Ovary (tissue), 9 donors: Measurements from ENCODE around the gene CST3. TPM values are rescaled to one million over a fixed set of nuclear protein-coding genes. Genes with fewer than 3 reads are reported as not detected.

Source experiments
- DNase-seq, 5 donors: peaks; one replicate each; pipeline ENCODE4 v3.0.0-alpha.2; 2019 to 2020
- H3K27ac ChIP-seq, 2 donors: fragments of 200-600 bp; one replicate each; pipeline versions ENCODE4 v1.5.1 to v1.8.0; 2019 to 2022
- H3K27me3 ChIP-seq: fragments of 200-600 bp; one replicate; pipeline ENCODE4 v1.8.0; 2022
- H3K36me3 ChIP-seq: fragments of 200-600 bp; sonication (generic); one replicate; pipeline ENCODE4 v1.5.1; 2019
- H3K4me1 ChIP-seq: one replicate; pipeline ENCODE4 v1.8.1; 2013; ENCODE audit warnings: mild to moderate bottlenecking, moderate library complexity; ENCODE audit not compliant: insufficient read depth
- H3K4me3 ChIP-seq: fragments of 200-600 bp; sonication (generic); one replicate; pipeline ENCODE4 v1.5.1; 2017
- H3K9me3 ChIP-seq, 2 donors: fragments of 200-600 bp in 1 of 2; sonication (generic) in 1 of 2; one replicate each; pipeline versions ENCODE4 v1.5.1 to v1.8.1; 2013 to 2019; ENCODE audit warnings: mild to moderate bottlenecking in 1 of 2, moderate library complexity in 1 of 2
- EP300 ChIP-seq: sonication (generic); formaldehyde crosslinking; IDR thresholded peaks from one replicate; pipeline ENCODE4 v1.6.1; 2017; ENCODE audit warnings: antibody characterized with exemption
- POLR2A ChIP-seq: fragments of 450-650 bp; IDR thresholded peaks from one replicate; pipeline ENCODE4 v1.6.1; 2017; ENCODE audit warnings: antibody characterized with exemption, mild to moderate bottlenecking, moderate library complexity
- WGBS, 3 donors: extraction: QIAGEN DNeasy Blood & Tissue Kit in 1 of 3; methylation state at CpG; one replicate each; pipeline versions ENCODE4 v1.1.5 to v1.1.7; 2013 to 2017; 5-methylcytosine and 5-hydroxymethylcytosine counted together
- intact Hi-C, 4 donors: fragments of 100-400 bp; cut with DNase I; formaldehyde crosslinking; loops; one replicate each; pipeline versions ENCODE4 v1.11.0 to v1.15.1; 2022 to 2023
- polyA plus RNA-seq, 2 donors: library from polyadenylated mRNA; stranded (reverse); fragments of 200-250 nt in 1 of 2; fragments of 350-450 nt in 1 of 2; fragmentation: Illumina TruSeq in 1 of 2; extraction: RNeasy Lipid Tissue Mini Kit (QIAGEN cat#74804) in 1 of 2; gene quantifications; one replicate each; pipeline ENCODE4 v1.2.3, GENCODE V29; 2013 to 2014
- total RNA-seq, 7 donors: library from RNA; depleted of rRNA in 2 of 7; stranded (reverse); fragments of >200 nt in 2 of 7; fragmentation: NEBNext Ultra II Directional in 3 of 7; extraction: Animal tissue kit (Norgen Biotek cat#: 25700) in 3 of 7; gene quantifications; one replicate each; pipeline versions ENCODE4 v1.1.0 to v1.2.4, GENCODE V29; 2016 to 2023
- TF ChIP-seq, protein P1 (sequence below), 3 donors: fragments of 450-650 bp in 2 of 3; fragments of 200-600 bp in 1 of 3; IDR thresholded peaks; one replicate each; pipeline versions ENCODE4 v1.5.1 to v1.8.0; 2016 to 2022; ENCODE audit warnings: antibody characterized with exemption in 3 of 3, mild to moderate bottlenecking in 1 of 3
- donor health status: DM: no; HTN: no; CAD: no; lungs with moderate emphysema.
- donor health status: DM: no; HTN: no; CAD: no.
- donor health status: Bipolar disorder and iron deficiency.
- donor health status: DM: yes; HTN: yes; CAD: no.
- donor health status: DM: no; HTN: no; CAD: no.
- donor health status: DM: yes; HTN: yes; CAD: no.

The CST3 gene
- total and polyA plus RNA-seq, 9 donors = 317 to 889 (median 404) TPM

DNA sequence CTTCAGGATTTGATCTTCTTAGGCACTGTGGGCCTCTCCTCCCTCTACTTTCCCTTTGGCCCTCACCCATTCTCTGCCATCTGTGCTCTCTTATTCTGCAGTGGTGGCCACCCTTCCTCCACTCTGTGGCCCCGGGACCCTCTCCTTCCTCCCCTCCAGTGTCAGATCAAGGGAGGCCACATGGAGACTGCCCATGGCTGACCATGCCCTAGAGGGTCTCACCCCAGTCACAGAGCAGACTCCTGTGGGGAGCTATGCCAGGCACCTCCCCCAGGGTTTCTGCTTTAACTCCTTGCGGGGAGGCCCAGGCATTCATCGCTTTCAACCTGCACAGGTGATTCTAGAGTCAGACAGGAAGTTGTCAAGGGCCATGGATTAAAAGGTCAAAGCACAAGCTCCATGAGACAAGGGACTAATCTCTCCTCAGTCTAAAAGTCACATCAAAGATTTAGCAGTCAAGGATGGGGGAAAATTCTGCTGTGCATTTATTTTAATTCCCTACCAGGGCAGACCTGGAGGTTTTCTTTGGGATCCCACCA lies 15.7 kb upstream of the CST3 start:
- TF ChIP-seq EP300 (no peak), POLR2A (no peak)
- TF ChIP-seq, protein P1, sequence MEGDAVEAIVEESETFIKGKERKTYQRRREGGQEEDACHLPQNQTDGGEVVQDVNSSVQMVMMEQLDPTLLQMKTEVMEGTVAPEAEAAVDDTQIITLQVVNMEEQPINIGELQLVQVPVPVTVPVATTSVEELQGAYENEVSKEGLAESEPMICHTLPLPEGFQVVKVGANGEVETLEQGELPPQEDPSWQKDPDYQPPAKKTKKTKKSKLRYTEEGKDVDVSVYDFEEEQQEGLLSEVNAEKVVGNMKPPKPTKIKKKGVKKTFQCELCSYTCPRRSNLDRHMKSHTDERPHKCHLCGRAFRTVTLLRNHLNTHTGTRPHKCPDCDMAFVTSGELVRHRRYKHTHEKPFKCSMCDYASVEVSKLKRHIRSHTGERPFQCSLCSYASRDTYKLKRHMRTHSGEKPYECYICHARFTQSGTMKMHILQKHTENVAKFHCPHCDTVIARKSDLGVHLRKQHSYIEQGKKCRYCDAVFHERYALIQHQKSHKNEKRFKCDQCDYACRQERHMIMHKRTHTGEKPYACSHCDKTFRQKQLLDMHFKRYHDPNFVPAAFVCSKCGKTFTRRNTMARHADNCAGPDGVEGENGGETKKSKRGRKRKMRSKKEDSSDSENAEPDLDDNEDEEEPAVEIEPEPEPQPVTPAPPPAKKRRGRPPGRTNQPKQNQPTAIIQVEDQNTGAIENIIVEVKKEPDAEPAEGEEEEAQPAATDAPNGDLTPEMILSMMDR (IDR thresholded peaks at IDR 0.05) = no peak
- Histone ChIP-seq H3K27ac (no peak overlapping the region), H3K27me3 (no peaks in the 10 kb centered on the region), H3K9me3 (no peaks in the 10 kb centered on the region), H3K4me1 (peaks cover 8% of the 10 kb centered on the region), H3K4me3 (no peak overlapping the region), H3K36me3 (no peaks in the 10 kb centered on the region)
- 86 to 91% (median 91%) methylated on average over 3 of the region's 3 CpGs for WGBS, 3 donors
- no peak for DNase-seq
- intact Hi-C loops = no loop called here

DNA sequence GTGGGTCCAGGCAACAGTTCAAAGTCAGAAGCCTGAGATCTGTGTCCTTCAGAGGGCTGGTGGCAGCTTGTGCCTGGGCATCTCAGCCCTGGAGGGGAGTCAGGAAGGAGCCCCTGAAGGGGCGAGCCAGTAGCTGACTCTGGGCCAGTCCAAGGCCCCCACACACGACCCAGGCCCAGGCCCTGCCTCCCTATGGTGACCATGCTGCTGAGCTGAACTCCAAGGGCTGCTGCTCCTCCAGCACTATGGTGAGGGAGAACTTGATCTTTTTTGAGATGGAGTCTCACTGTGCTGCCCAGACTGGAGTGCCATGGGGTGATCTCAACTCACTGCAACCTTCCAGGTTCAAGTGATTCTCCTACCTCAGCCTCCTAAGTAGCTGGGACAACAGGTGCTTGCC lies 15.2 kb upstream of the CST3 start:
- Histone ChIP-seq H3K4me3 (no peak overlapping the region), H3K27me3 (no peaks in the 10 kb centered on the region), H3K27ac (no peak overlapping the region), H3K36me3 (no peaks in the 10 kb centered on the region), H3K9me3 (no peaks in the 10 kb centered on the region), H3K4me1 (peaks cover 8% of the 10 kb centered on the region)
- TF ChIP-seq POLR2A = no peak
- TF ChIP-seq, protein P1 (IDR thresholded peaks at IDR 0.05) = no peak
- no peak for TF ChIP-seq EP300
- intact Hi-C loops = no loop called here
- 76 to 79% (median 79%) methylated on average over 2 of the region's 2 CpGs for WGBS, 3 donors
- no peak for DNase-seq

- no peak for DNase-seq
- intact Hi-C loops = no loop called here
- TF ChIP-seq POLR2A (no peak), EP300 (no peak)
- TF ChIP-seq, protein P1 (IDR thresholded peaks at IDR 0.05) = no peak
- no peak overlapping the region for H3K27ac ChIP-seq
- no peak overlapping the region for H3K4me3 ChIP-seq
- peaks cover 8% of the 10 kb centered on the region for H3K4me1 ChIP-seq
- no peaks in the 10 kb centered on the region for H3K36me3 ChIP-seq
- H3K9me3 ChIP-seq = no peaks in the 10 kb centered on the region
- no peaks in the 10 kb centered on the region for H3K27me3 ChIP-seq
Observed at GRCh38 chr20:23652371-23652770, 14.6 kb upstream of the CST3 start.

DNA sequence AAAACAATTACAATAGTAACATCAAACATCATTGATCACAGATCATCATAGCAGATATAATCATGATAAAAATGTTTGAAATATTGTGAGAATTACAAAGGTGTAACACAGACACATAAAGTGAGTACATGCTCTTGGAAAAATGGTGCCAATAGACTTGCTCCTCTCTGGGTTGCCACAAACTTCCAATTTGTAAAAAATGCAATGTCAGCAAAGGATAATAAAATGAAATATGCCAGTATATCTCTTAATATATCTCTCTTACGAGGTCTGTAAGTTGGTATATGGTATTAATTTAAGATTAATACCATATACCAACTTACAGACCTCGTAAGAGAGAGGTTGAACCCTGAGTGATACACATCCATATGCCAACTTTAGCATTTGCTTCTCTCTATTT lies 13.4 kb upstream of the CST3 start:
- 86 to 91% (median 86%) methylated on average over 2 of the region's 2 CpGs for WGBS, 3 donors
- TF ChIP-seq EP300 (no peak), POLR2A (no peak)
- TF ChIP-seq, protein P1 (IDR thresholded peaks at IDR 0.05) = no peak
- Histone ChIP-seq H3K9me3 (no peaks in the 10 kb centered on the region), H3K27ac (no peak overlapping the region), H3K4me1 (peaks cover 7% of the 10 kb centered on the region), H3K27me3 (no peaks in the 10 kb centered on the region), H3K36me3 (no peaks in the 10 kb centered on the region), H3K4me3 (no peak overlapping the region)
- DNase-seq = no peak
- intact Hi-C loops = no loop called here
